Transverse colon (tissue), 4 donors: Measurements from ENCODE around the gene RMDN3. TPM values are rescaled to one million over a fixed set of nuclear protein-coding genes. Genes with fewer than 3 reads are reported as not detected.

Source experiments
- DNase-seq: peaks from one replicate; pipeline ENCODE4 v3.0.0-alpha.2; 2019
- H3K27ac ChIP-seq, 4 donors: fragments of 200-600 bp; sonication (generic); 2 replicates each; pipeline ENCODE4 v1.5.1; 2016 to 2018; ENCODE audit warnings: inconsistent platforms in 4 of 4
- H3K27me3 ChIP-seq: fragments of 200-600 bp; sonication (generic); 2 replicates; pipeline ENCODE4 v1.5.1; 2017; ENCODE audit warnings: inconsistent platforms
- H3K36me3 ChIP-seq, 4 donors: fragments of 200-600 bp; sonication (generic); 2 replicates each; pipeline ENCODE4 v1.5.1; 2017 to 2019; ENCODE audit warnings: inconsistent platforms in 4 of 4
- H3K4me1 ChIP-seq, 4 donors: fragments of 200-600 bp; sonication (generic); 2 replicates each; pipeline ENCODE4 v1.5.1; 2017 to 2020; ENCODE audit warnings: inconsistent platforms in 4 of 4
- H3K4me3 ChIP-seq, 4 donors: fragments of 200-600 bp; sonication (generic); 1 replicate in 1 of 4; 2 replicates in 3 of 4; pipeline versions ENCODE4 v1.5.1 to v1.6.1; 2017 to 2019; ENCODE audit warnings: inconsistent platforms in 4 of 4
- H3K9me3 ChIP-seq, 2 donors: fragments of 200-600 bp; sonication (generic); 2 replicates each; pipeline ENCODE4 v1.5.1; 2017 to 2019; ENCODE audit warnings: inconsistent platforms in 2 of 2
- EP300 ChIP-seq: sonication (generic); formaldehyde crosslinking; IDR thresholded peaks from one replicate; pipeline ENCODE4 v1.6.1; 2017; ENCODE audit warnings: antibody characterized with exemption, low read depth
- POLR2A ChIP-seq: fragments of 450-650 bp; IDR thresholded peaks from one replicate; pipeline ENCODE4 v1.6.1; 2016; ENCODE audit warnings: antibody characterized with exemption, mild to moderate bottlenecking, moderate library complexity
- POLR2AphosphoS5 ChIP-seq, 3 donors: sonication (generic); formaldehyde crosslinking; IDR thresholded peaks; one replicate each; pipeline ENCODE4 v1.6.1; 2016; ENCODE audit warnings: antibody characterized with exemption in 3 of 3
- WGBS, 2 donors: methylation state at CpG; one replicate each; pipeline ENCODE4 v1.1.5; 2018; ENCODE audit warnings: low coverage in 1 of 2; 5-methylcytosine and 5-hydroxymethylcytosine counted together
- in situ Hi-C, 4 donors: fragments of 200-750 bp; cut with MboI; loops; one replicate each; pipeline versions ENCODE4 v1.15.0 to v1.15.1; 2017; ENCODE audit warnings: low sequenced_read_pairs in 3 of 4, low pct_ligation_motif_present in 1 of 4, low pct_unique_long_range_greater_than_20kb in 1 of 4
- intact Hi-C: fragments of 100-400 bp; cut with DNase I; formaldehyde crosslinking; loops from one replicate; pipeline ENCODE4 v1.15.1; 2023; ENCODE audit warnings: low total_unique reads
- total RNA-seq, 4 donors: library from RNA; depleted of rRNA; stranded (reverse); fragments of >200 nt; gene quantifications; one replicate each; pipeline ENCODE4 v1.1.0, GENCODE V29; 2016
- TF ChIP-seq, protein P1 (sequence below), 5 experiments: fragments of 200-600 bp in 3 of 5; fragments of 450-650 bp in 2 of 5; sonication (generic) in 3 of 5; IDR thresholded peaks; 1 replicate in 2 of 5; 2 replicates in 3 of 5; pipeline ENCODE4 v1.5.1; 2016 to 2017; ENCODE audit warnings: antibody characterized with exemption in 5 of 5, inconsistent platforms in 3 of 5, mild to moderate bottlenecking in 2 of 5, moderate library complexity in 1 of 5

The RMDN3 gene, protein sequence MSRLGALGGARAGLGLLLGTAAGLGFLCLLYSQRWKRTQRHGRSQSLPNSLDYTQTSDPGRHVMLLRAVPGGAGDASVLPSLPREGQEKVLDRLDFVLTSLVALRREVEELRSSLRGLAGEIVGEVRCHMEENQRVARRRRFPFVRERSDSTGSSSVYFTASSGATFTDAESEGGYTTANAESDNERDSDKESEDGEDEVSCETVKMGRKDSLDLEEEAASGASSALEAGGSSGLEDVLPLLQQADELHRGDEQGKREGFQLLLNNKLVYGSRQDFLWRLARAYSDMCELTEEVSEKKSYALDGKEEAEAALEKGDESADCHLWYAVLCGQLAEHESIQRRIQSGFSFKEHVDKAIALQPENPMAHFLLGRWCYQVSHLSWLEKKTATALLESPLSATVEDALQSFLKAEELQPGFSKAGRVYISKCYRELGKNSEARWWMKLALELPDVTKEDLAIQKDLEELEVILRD
- 100 to 1,000 TPM in 1 of 4 donors, 10 to 100 TPM in 3; 16.5 to 131 (median 32.7) TPM for total RNA-seq

DNA sequence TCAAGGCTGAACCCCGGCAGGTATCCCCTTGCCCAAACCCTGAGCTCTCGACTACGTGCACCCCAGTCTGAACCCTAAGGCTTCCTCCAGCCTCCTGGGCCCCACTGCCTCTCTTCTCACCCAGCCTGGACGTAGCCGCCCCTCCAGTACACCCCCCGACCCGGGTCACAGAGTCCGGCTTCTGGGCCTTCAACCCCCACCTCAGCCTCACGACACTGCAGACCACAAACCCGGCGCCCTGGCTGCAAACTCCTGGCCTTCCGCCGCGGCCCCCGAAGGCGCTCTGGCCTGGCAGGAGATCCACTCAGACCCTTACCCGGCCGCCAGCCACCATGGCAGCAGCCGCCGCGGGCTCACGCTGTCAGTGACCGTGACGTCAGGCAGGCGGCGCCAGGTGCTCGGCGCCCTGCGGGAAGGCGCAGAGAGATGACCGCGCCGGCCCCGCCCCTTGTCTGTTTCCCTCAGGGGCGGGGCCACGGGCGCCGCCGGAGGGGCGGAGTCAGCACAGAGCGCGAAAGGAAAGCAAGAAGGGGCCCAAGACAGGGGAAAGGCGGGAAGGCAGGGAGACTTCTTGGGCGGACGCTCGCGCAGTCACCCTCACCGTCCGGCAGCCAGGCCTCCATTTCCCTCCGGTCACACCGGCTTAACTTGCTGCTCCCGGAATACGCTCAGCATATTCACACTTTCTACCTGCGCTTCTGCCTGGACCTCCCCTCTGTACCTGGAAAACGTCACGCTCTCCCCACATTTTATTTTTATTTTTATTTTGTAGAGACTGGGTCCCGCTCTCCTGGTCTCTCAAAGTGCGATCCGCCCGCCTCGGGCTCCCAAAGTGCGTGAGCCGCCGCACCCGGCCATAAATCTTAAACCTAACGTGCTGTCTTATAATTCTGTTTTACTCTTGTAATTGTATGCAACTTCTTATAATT lies at the start of gene RMDN3:
Gene RMDN3, minus strand, starts transcription at position 372 of the 929 bp plus-strand sequence. CDS start 471 bp downstream, outside the sequence.
- 1% methylated on average over 16 to 65 of the region's 66 CpGs for WGBS, 2 donors
- in situ Hi-C loops, result loop anchor here in 1 of 4 donors (25.0 kb wide), 1 partner anchor 168 kb away; the partner anchor contains the start of gene KNL1
- intact Hi-C loops, result loop anchor here (2.0 kb wide), 1 partner anchor 52 kb away; the partner anchor contains the start of genes DNAJC17 and ZFYVE19
- Histone ChIP-seq H3K4me1 (peaks cover 0 to 24% (median 11%) of the 10 kb centered on the region in 4 donors), H3K27me3 (no peaks in the 10 kb centered on the region), H3K36me3 (peaks cover 0 to 16% (median 7%) of the 10 kb centered on the region in 4 donors), H3K9me3 (no peaks in the 10 kb centered on the region), H3K27ac (peak within 1 kb of the TSS; percentile 84 to 90 (median 86)), H3K4me3 (peak within 1 kb of the TSS; percentile 68 to 85 (median 74))
- DNase-seq, result peak; percentile 95
- no peak for TF ChIP-seq EP300
- TF ChIP-seq, protein P1, sequence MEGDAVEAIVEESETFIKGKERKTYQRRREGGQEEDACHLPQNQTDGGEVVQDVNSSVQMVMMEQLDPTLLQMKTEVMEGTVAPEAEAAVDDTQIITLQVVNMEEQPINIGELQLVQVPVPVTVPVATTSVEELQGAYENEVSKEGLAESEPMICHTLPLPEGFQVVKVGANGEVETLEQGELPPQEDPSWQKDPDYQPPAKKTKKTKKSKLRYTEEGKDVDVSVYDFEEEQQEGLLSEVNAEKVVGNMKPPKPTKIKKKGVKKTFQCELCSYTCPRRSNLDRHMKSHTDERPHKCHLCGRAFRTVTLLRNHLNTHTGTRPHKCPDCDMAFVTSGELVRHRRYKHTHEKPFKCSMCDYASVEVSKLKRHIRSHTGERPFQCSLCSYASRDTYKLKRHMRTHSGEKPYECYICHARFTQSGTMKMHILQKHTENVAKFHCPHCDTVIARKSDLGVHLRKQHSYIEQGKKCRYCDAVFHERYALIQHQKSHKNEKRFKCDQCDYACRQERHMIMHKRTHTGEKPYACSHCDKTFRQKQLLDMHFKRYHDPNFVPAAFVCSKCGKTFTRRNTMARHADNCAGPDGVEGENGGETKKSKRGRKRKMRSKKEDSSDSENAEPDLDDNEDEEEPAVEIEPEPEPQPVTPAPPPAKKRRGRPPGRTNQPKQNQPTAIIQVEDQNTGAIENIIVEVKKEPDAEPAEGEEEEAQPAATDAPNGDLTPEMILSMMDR (IDR thresholded peaks at IDR 0.05), result peak in 2 of 5 experiments; percentile 12 to 17
- peak; percentile 75 to 89 (median 85) for TF ChIP-seq POLR2AphosphoS5 (IDR thresholded peaks at IDR 0.05)
- peak; percentile 68 for TF ChIP-seq POLR2A

DNA sequence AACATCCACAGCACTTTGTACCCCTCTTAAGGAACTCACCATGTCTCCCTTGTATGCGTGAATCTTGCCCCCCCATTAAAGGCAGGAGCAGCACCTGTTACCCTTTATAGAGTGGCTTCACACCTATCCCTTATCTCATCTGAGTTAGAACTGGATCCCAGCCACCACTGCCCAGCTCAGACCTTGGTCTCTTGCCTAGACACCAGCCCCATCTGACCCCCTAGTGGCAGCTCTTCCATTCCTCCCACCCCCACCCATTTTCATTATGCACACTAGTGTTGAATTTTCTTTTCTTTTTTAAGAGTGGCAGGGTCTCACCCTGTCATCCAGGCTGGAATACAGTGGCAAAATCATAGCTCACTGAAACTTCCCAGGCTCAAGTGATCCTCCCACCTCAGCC lies 48.6 kb upstream of the RMDN3 start:
- Histone ChIP-seq H3K4me1 (peaks cover 5 to 41% (median 18%) of the 10 kb centered on the region in 4 donors), H3K36me3 (no peaks in the 10 kb centered on the region), H3K9me3 (no peaks in the 10 kb centered on the region), H3K27ac (no peak overlapping the region), H3K4me3 (no peak overlapping the region), H3K27me3 (no peaks in the 10 kb centered on the region)
- intact Hi-C loops, result no loop called here
- in situ Hi-C loops, result no loop called here
- no peak for DNase-seq
- no peak for TF ChIP-seq POLR2A
- TF ChIP-seq, protein P1 (IDR thresholded peaks at IDR 0.05), result no peak
- no peak for TF ChIP-seq EP300
- no peak for TF ChIP-seq POLR2AphosphoS5 (IDR thresholded peaks at IDR 0.05)
- WGBS, 2 donors, result 64 to 70% methylated on average over 1 of the region's 1 CpG

DNA sequence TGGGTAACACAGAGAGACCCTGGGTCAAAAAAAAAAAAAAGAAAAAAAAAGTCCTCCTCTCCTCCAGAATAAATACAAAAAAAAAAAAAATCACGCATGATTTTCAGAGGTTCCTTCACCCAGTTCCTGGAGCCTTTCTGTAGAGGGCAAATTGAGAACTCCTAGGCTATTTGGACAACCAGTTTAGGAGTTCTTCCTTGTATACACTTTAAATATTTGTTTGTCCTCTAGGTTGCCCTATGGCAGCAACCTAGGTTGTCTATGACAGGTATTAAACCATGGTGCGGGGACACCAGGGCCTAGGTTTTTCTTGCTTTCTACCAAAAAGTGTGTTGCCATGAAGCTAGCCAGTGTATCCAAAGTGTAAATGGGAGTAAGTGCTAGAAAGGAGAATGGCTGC lies 48.0 kb upstream of the RMDN3 start:
- H3K27me3 ChIP-seq, result no peaks in the 10 kb centered on the region
- WGBS, 2 donors, result 80 to 94% methylated on average over 2 of the region's 2 CpGs
- TF ChIP-seq POLR2AphosphoS5 (IDR thresholded peaks at IDR 0.05), result no peak
- TF ChIP-seq POLR2A, result no peak
- TF ChIP-seq, protein P1 (IDR thresholded peaks at IDR 0.05), result no peak
- no peak for TF ChIP-seq EP300
- H3K36me3 ChIP-seq, result no peaks in the 10 kb centered on the region
- no peak overlapping the region for H3K4me3 ChIP-seq
- no peak overlapping the region for H3K27ac ChIP-seq
- no peaks in the 10 kb centered on the region for H3K9me3 ChIP-seq
- H3K4me1 ChIP-seq, result peaks cover 5 to 39% (median 12%) of the 10 kb centered on the region in 4 donors
- in situ Hi-C loops, result no loop called here
- DNase-seq, result no peak
- intact Hi-C loops, result no loop called here
